MM.1S (cell line): ENCODE data around the gene TYMS.

Experiments
- CTCF ChIP-seq: fragments of 300-600 bp; sonication (generic); IDR thresholded peaks from 2 replicates; pipeline ENCODE4 v1.5.1; 2016; ENCODE audit warnings: antibody characterized with exemption, low read length, mixed read lengths
- EZH2 ChIP-seq: fragments of 300-600 bp; sonication (generic); optimal IDR thresholded peaks from 2 replicates; pipeline ENCODE3; 2017; ENCODE audit warnings: low read depth, mild to moderate bottlenecking, antibody characterized with exemption, low read length, mixed read lengths

- TF ChIP-seq CTCF (no peak), EZH2 (no peak)
Measured at GRCh38 chr18:703213-703967, 45.9 kb downstream of the TYMS start.
